GM12874 (cell line): ENCODE data around the gene SH3RF3.

Experiments used
- TF ChIP-seq, protein P1 (sequence below): IDR thresholded peaks from 2 replicates; pipeline ENCODE4 v1.5.1; 2011; ENCODE audit warnings: low read depth, mild to moderate bottlenecking, control low read depth, low read length, moderate library complexity; ENCODE audit not compliant: insufficient read depth

Gene SH3RF3

DNA sequence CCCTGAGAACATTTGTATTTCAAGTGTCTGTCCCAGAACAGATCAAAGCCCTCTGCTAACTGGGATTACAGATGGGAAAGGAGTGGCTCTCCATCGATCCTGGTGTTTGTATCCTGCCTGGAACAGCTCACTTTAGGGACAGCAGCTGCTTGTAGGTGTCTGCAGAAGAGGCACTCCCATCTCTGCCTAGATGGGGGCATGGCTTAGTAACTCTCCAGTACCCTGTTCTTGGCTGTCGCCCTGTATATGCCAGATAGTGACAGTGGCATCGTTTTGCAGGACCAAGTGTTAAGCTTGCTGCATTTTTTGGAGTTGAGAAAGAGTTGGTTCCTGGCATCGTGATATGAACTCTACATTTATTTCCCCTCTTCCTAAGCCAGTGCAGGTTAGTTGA lies 189.9 kb downstream of the SH3RF3 start:
- TF ChIP-seq, protein P1, sequence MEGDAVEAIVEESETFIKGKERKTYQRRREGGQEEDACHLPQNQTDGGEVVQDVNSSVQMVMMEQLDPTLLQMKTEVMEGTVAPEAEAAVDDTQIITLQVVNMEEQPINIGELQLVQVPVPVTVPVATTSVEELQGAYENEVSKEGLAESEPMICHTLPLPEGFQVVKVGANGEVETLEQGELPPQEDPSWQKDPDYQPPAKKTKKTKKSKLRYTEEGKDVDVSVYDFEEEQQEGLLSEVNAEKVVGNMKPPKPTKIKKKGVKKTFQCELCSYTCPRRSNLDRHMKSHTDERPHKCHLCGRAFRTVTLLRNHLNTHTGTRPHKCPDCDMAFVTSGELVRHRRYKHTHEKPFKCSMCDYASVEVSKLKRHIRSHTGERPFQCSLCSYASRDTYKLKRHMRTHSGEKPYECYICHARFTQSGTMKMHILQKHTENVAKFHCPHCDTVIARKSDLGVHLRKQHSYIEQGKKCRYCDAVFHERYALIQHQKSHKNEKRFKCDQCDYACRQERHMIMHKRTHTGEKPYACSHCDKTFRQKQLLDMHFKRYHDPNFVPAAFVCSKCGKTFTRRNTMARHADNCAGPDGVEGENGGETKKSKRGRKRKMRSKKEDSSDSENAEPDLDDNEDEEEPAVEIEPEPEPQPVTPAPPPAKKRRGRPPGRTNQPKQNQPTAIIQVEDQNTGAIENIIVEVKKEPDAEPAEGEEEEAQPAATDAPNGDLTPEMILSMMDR = no peak

- TF ChIP-seq, protein P1 = no peak
Measured at GRCh38 chr2:109320195-109320922, 191.4 kb downstream of the SH3RF3 start.

DNA sequence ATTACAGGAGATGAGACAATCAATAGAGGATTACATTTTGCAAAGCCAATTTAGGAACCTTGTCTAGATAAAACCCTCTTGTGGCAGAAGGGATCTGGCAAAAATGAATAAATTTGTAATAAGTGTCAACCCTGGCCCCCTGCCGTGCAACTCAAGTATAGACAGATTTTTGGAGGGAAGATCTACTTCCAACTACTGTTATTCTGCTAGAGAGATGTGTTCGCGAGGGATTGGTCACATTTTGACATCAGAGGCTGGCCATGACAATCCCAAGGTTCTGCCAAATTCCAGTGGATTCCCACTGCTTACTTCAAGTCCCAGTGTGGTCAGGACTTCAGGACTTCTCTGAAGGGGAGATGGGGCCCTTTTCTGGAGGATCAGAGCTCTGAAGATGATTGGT lies 192.6 kb downstream of the SH3RF3 start:
- TF ChIP-seq, protein P1 = 0 out of 2 replicates have a peak, but pooled peaks have one; percentile 6

GRCh38 chr2:109322111-109322510 lies 193.1 kb downstream of the SH3RF3 start:
- TF ChIP-seq, protein P1 = no peak

DNA sequence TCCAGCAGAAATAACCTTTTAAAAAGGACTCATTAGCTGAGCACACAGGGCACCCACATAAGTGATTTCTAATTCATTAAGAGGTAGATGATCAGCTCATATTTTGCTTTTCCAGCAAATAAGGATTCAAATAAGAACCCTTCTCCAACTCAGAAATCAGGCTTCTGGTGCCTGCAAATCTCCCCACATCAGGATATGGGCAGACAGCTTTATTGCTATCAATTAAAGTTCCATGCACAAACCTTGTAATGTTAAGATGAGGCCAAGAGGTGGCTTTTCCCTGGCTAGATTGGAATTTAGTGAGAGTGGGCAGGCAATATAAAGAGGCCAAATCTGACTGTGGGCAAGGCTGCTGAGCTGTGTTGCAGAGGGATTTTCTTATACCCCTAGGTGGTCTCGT lies 193.6 kb downstream of the SH3RF3 start:
- TF ChIP-seq, protein P1 = no peak

DNA sequence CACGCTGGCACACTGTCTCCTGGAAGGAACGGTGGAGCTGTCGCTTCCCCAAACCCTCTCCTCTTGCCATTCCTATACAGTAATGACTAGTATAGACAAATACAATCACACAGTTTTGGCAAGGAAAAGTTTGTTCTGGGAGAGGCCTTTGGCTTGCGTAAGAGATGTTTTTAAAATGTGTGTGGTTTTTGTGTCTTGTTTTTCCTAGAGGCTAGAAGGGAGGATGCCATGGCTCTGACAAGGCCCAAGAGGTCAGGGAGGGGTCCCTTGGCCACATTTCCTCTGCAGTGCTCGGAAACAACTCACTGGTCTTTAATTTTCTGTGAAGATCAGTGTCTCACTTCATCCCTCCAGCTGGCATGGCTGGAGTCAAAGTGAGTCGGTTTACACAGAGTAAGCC lies 195.9 kb downstream of the SH3RF3 start:
- TF ChIP-seq, protein P1 = no peak

DNA sequence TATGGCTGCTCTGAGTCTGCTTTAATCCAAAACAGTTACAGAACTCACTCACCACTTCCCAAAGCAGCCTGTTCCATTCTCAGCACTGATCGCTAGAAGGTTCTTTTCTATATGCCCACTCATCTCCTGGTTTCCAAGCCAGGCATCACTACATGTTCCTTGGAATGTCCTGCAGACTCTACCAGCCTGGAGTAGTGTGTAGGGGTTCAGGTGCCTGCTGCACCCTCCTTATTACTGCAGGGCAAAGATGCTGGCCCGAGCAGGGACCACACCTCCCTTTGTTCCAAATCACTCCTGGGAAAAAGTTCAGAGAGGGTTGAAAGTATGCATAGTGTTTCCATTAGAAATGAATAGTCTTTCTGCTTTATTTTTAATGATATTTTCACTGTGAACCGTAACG lies 196.6 kb downstream of the SH3RF3 start:
- TF ChIP-seq, protein P1 = no peak
